NCI-H1092 (cell line): ENCODE measurements around the gene PURB.
"Not testable (repeated sequence)": the region's sequence is repeated elsewhere in the genome, so short reads cannot be mapped to it uniquely, and the experiment has no call there.

Experiments
- DNase-seq: peaks from one replicate; lab custom pipeline; 2025; lab: John Stamatoyannopoulos, UW

PURB gene

GRCh38 chr7:44891791-44892190, 6.5 kb upstream of the PURB start:
- no peak for DNase-seq

- DNase-seq, result no peak
Observed at GRCh38 chr7:44891372-44891771, 6.0 kb upstream of the PURB start.

GRCh38 chr7:44889086-44889781, 3.9 kb upstream of the PURB start:
- no peak for DNase-seq

- DNase-seq, result no peak
Observed at GRCh38 chr7:44887293-44887692, 2.0 kb upstream of the PURB start.

- peak; percentile 52 for DNase-seq
Observed at GRCh38 chr7:44884621-44885393, 523 bp downstream of the PURB start.

GRCh38 chr7:44883961-44884620, 1.2 kb downstream of the PURB start:
- DNase-seq, result no peak

GRCh38 chr7:44882899-44883298, 2.4 kb downstream of the PURB start:
- DNase-seq, result no peak

- no peak for DNase-seq
Observed at GRCh38 chr7:44881610-44882009, 3.7 kb downstream of the PURB start.

GRCh38 chr7:44881066-44881600, 4.2 kb downstream of the PURB start:
- no peak for DNase-seq

- no peak for DNase-seq
Observed at GRCh38 chr7:44880317-44881018, 4.9 kb downstream of the PURB start.

- DNase-seq, result no peak
Observed at GRCh38 chr7:44876393-44876792, 8.9 kb downstream of the PURB start.

- DNase-seq, result no peak
Observed at GRCh38 chr7:44875241-44875640, 10.1 kb downstream of the PURB start.

- no peak for DNase-seq
Observed at GRCh38 chr7:44872787-44873186, 12.5 kb downstream of the PURB start.

GRCh38 chr7:44871918-44872317, 13.4 kb downstream of the PURB start:
- DNase-seq, result not testable (repeated sequence)

- not testable (repeated sequence) for DNase-seq
Observed at GRCh38 chr7:44870780-44871179, 14.6 kb downstream of the PURB start.

GRCh38 chr7:44870336-44870735, 15.0 kb downstream of the PURB start:
- not testable (repeated sequence) for DNase-seq

- DNase-seq, result no peak
Observed at GRCh38 chr7:44867073-44867995, 18.0 kb downstream of the PURB start.

- not testable (repeated sequence) for DNase-seq
Observed at GRCh38 chr7:44861949-44862348, 23.4 kb downstream of the PURB start.

GRCh38 chr7:44858161-44858560, 27.2 kb downstream of the PURB start:
- DNase-seq, result no peak

- DNase-seq, result no peak
Observed at GRCh38 chr7:44854644-44855364, 30.5 kb downstream of the PURB start.
